Ramos (cell line): Measurements from ENCODE around the gene MBNL2.

Experiments
- in situ Hi-C: fragments of 300-500 bp; cut with MboI; formaldehyde crosslinking; loops from one replicate; pipeline ENCODE4 v1.14.3; 2022; ENCODE audit warnings: low sequenced_read_pairs; ENCODE audit not compliant: unreplicated experiment

MBNL2 gene

GRCh38 chr13:97221989-97222700 lies at the start of gene MBNL2:
TSS of gene MBNL2 (plus strand) at chr13:97222333. CDS start at chr13:97276236, 53,903 bp downstream.
- in situ Hi-C loops = no loop called here

- in situ Hi-C loops = no loop called here
These were observed 47.5 kb upstream of the MBNL2 start for GRCh38 chr13:97174638-97175037.

- in situ Hi-C loops = no loop called here
These were observed 47.1 kb upstream of the MBNL2 start for GRCh38 chr13:97175041-97175440.

GRCh38 chr13:97179501-97179900 lies 42.6 kb upstream of the MBNL2 start:
- in situ Hi-C loops = no loop called here

- in situ Hi-C loops = no loop called here
These were observed 39.8 kb upstream of the MBNL2 start for GRCh38 chr13:97182111-97182890.

GRCh38 chr13:97185291-97185690 lies 36.8 kb upstream of the MBNL2 start:
- in situ Hi-C loops = no loop called here

GRCh38 chr13:97185751-97186150 lies 36.4 kb upstream of the MBNL2 start:
- in situ Hi-C loops = no loop called here

- in situ Hi-C loops = no loop called here
These were observed 33.9 kb upstream of the MBNL2 start for GRCh38 chr13:97188207-97188606.

GRCh38 chr13:97189928-97190327 lies 32.2 kb upstream of the MBNL2 start:
- in situ Hi-C loops = no loop called here

GRCh38 chr13:97191142-97191541 lies 31.0 kb upstream of the MBNL2 start:
- in situ Hi-C loops = no loop called here

- in situ Hi-C loops = no loop called here
These were observed 30.5 kb upstream of the MBNL2 start for GRCh38 chr13:97191615-97192014.

GRCh38 chr13:97192166-97192565 lies 30.0 kb upstream of the MBNL2 start:
- in situ Hi-C loops = no loop called here

- in situ Hi-C loops = no loop called here
These were observed 28.6 kb upstream of the MBNL2 start for GRCh38 chr13:97193577-97193976.

GRCh38 chr13:97194479-97194878 lies 27.7 kb upstream of the MBNL2 start:
- in situ Hi-C loops = no loop called here

GRCh38 chr13:97196340-97196739 lies 25.8 kb upstream of the MBNL2 start:
- in situ Hi-C loops = no loop called here

- in situ Hi-C loops = no loop called here
These were observed 23.4 kb upstream of the MBNL2 start for GRCh38 chr13:97198753-97199152.

- in situ Hi-C loops = no loop called here
These were observed 22.7 kb upstream of the MBNL2 start for GRCh38 chr13:97199451-97199850.

- in situ Hi-C loops = no loop called here
These were observed 21.8 kb upstream of the MBNL2 start for GRCh38 chr13:97200081-97200942.

- in situ Hi-C loops = no loop called here
These were observed 19.4 kb upstream of the MBNL2 start for GRCh38 chr13:97202761-97203160.

- in situ Hi-C loops = no loop called here
These were observed 16.7 kb upstream of the MBNL2 start for GRCh38 chr13:97205465-97205864.

GRCh38 chr13:97205982-97206381 lies 16.2 kb upstream of the MBNL2 start:
- in situ Hi-C loops = no loop called here
